Chondrocyte (in vitro differentiated cells): ENCODE measurements around the gene HIPK1. TPM values are rescaled to one million over a fixed set of nuclear protein-coding genes. Genes with fewer than 3 reads are reported as not detected.

ENCODE experiments used
- DNase-seq: peaks from one replicate; pipeline ENCODE4 v3.0.0; 2021; ENCODE audit warnings: mixed read lengths, low spot score
- H3K27ac Mint-ChIP-seq: one replicate; pipeline ENCODE4 v1.8.0; 2021; ENCODE audit warnings: mild to moderate bottlenecking, moderate library complexity, mixed read lengths; ENCODE audit not compliant: unreplicated experiment
- H3K27me3 Mint-ChIP-seq: 2 replicates; pipeline ENCODE4 v1.8.0; 2021; ENCODE audit warnings: low read depth, mixed read lengths
- H3K36me3 Mint-ChIP-seq: 2 replicates; pipeline ENCODE4 v1.8.0; 2021; ENCODE audit warnings: low read depth, mixed read lengths
- H3K4me1 Mint-ChIP-seq: 2 replicates; pipeline ENCODE4 v1.8.0; 2021; ENCODE audit warnings: low read depth, mild to moderate bottlenecking, mixed read lengths
- H3K4me3 Mint-ChIP-seq: one replicate; pipeline ENCODE4 v1.8.0; 2021; ENCODE audit warnings: mild to moderate bottlenecking, moderate library complexity, mixed read lengths; ENCODE audit not compliant: unreplicated experiment
- H3K9me3 Mint-ChIP-seq: 2 replicates; pipeline ENCODE4 v1.8.0; 2021; ENCODE audit warnings: low read depth, mixed read lengths
- total RNA-seq: library from RNA; stranded (reverse); gene quantifications from 3 replicates; pipeline ENCODE4 v1.2.1, GENCODE V29; 2021
- TF ChIP-seq, protein P1 (sequence below): fragments of 200-600 bp; sonication (generic); IDR thresholded peaks from 2 replicates; pipeline ENCODE4 v1.5.0; 2021; ENCODE audit warnings: antibody characterized with exemption, mild to moderate bottlenecking, moderate library complexity

Gene HIPK1
- total RNA-seq, 1 donor from 2014 or later, result 57.4 TPM

DNA sequence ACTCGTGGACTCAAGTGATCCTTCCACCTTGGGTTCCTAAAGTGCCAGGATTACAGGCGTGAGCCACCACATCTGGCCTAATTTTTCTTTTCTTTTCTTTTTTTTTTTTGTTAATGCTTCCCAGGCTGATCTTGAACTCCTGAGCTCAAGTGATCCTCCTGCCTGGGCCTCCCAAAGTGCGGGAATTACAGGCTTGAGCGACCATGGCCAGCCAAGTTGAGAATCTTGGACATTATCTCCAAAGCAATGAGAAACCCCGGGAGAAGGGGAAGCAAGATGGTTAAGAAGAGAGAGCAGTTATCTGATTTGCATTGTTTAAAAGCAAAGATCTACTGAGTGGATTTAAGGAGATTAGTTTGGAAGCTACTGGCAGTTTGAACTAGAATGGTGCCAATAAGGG, 9.1 kb downstream of the HIPK1 start:
- TF ChIP-seq, protein P1, sequence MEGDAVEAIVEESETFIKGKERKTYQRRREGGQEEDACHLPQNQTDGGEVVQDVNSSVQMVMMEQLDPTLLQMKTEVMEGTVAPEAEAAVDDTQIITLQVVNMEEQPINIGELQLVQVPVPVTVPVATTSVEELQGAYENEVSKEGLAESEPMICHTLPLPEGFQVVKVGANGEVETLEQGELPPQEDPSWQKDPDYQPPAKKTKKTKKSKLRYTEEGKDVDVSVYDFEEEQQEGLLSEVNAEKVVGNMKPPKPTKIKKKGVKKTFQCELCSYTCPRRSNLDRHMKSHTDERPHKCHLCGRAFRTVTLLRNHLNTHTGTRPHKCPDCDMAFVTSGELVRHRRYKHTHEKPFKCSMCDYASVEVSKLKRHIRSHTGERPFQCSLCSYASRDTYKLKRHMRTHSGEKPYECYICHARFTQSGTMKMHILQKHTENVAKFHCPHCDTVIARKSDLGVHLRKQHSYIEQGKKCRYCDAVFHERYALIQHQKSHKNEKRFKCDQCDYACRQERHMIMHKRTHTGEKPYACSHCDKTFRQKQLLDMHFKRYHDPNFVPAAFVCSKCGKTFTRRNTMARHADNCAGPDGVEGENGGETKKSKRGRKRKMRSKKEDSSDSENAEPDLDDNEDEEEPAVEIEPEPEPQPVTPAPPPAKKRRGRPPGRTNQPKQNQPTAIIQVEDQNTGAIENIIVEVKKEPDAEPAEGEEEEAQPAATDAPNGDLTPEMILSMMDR, result no peak
- Mint-ChIP-seq H3K9me3 (no peaks in the 10 kb centered on the region), H3K27ac (no peak overlapping the region), H3K36me3 (peaks cover 8% of the 10 kb centered on the region), H3K27me3 (no peaks in the 10 kb centered on the region), H3K4me3 (no peak overlapping the region), H3K4me1 (peaks cover 37% of the 10 kb centered on the region)
- no peak for DNase-seq

DNA sequence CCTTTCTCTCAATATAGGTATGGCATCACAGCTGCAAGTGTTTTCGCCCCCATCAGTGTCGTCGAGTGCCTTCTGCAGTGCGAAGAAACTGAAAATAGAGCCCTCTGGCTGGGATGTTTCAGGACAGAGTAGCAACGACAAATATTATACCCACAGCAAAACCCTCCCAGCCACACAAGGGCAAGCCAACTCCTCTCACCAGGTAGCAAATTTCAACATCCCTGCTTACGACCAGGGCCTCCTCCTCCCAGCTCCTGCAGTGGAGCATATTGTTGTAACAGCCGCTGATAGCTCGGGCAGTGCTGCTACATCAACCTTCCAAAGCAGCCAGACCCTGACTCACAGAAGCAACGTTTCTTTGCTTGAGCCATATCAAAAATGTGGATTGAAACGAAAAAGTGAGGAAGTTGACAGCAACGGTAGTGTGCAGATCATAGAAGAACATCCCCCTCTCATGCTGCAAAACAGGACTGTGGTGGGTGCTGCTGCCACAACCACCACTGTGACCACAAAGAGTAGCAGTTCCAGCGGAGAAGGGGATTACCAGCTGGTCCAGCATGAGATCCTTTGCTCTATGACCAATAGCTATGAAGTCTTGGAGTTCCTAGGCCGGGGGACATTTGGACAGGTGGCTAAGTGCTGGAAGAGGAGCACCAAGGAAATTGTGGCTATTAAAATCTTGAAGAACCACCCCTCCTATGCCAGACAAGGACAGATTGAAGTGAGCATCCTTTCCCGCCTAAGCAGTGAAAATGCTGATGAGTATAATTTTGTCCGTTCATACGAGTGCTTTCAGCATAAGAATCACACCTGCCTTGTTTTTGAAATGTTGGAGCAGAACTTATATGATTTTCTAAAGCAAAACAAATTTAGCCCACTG, 11.5 kb downstream of the HIPK1 start:
- DNase-seq, result no peak
- Mint-ChIP-seq H3K9me3 (peaks cover 6% of the 10 kb centered on the region), H3K4me1 (peaks cover 24% of the 10 kb centered on the region), H3K27ac (no peak overlapping the region), H3K27me3 (no peaks in the 10 kb centered on the region), H3K4me3 (no peak overlapping the region), H3K36me3 (peaks cover 16% of the 10 kb centered on the region)
- TF ChIP-seq, protein P1, result no peak

DNA sequence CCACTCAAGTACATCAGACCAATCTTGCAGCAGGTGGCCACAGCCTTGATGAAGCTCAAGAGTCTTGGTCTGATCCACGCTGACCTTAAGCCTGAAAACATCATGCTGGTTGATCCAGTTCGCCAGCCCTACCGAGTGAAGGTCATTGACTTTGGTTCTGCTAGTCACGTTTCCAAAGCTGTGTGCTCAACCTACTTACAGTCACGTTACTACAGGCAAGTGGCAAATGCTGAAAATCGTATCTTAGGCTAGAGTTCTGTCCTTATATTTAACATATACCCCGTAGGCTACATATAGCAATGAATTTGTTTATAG, 12.1 kb downstream of the HIPK1 start:
- H3K4me3 Mint-ChIP-seq, result no peak overlapping the region
- peaks cover 19% of the 10 kb centered on the region for H3K4me1 Mint-ChIP-seq
- DNase-seq, result no peak
- peaks cover 6% of the 10 kb centered on the region for H3K9me3 Mint-ChIP-seq
- H3K36me3 Mint-ChIP-seq, result peaks cover 16% of the 10 kb centered on the region
- no peaks in the 10 kb centered on the region for H3K27me3 Mint-ChIP-seq
- H3K27ac Mint-ChIP-seq, result no peak overlapping the region
- TF ChIP-seq, protein P1, result no peak

DNA sequence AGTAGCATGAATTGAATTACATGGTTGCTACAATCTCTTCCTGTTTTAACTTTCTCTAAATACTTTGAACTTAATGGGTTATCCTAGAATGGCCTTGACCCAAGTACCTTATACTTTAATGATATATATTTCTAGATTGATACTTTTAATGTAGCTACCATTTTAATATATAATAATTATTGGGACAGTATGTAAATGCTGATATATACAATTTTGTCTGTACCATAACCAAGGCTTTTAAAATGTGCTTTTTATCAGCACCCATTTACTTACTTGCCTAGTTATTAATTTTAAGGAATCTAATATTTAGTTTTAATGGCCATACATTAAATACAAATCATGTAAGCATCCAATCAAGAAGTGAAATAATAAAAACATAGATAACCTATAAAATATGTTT, 13.4 kb downstream of the HIPK1 start:
- no peak overlapping the region for H3K27ac Mint-ChIP-seq
- peaks cover 16% of the 10 kb centered on the region for H3K36me3 Mint-ChIP-seq
- no peaks in the 10 kb centered on the region for H3K27me3 Mint-ChIP-seq
- peaks cover 6% of the 10 kb centered on the region for H3K9me3 Mint-ChIP-seq
- H3K4me3 Mint-ChIP-seq, result no peak overlapping the region
- no peak for DNase-seq
- TF ChIP-seq, protein P1, result no peak
- peaks cover 24% of the 10 kb centered on the region for H3K4me1 Mint-ChIP-seq

- no peak for DNase-seq
- peaks cover 16% of the 10 kb centered on the region for H3K36me3 Mint-ChIP-seq
- H3K9me3 Mint-ChIP-seq, result peaks cover 6% of the 10 kb centered on the region
- no peak overlapping the region for H3K27ac Mint-ChIP-seq
- peaks cover 25% of the 10 kb centered on the region for H3K4me1 Mint-ChIP-seq
- H3K27me3 Mint-ChIP-seq, result no peaks in the 10 kb centered on the region
- TF ChIP-seq, protein P1, result peak; percentile 19
- no peak overlapping the region for H3K4me3 Mint-ChIP-seq
These were observed 14.1 kb downstream of the HIPK1 start for GRCh38 chr1:113943028-113943811.
